Measurements from ENCODE around the gene LHFPL2.

LHFPL2 gene

GRCh38 chr5:78521455-78521854, 127.1 kb downstream of the LHFPL2 start:
- DNase-seq (ENCODE audit: low spot score): no peak
- no peak overlapping the region for H3K4me3 ChIP-seq
- TF ChIP-seq CTCF (IDR thresholded peaks at IDR 0.05): no peak
- no peak overlapping the region for H3K27ac ChIP-seq

DNA sequence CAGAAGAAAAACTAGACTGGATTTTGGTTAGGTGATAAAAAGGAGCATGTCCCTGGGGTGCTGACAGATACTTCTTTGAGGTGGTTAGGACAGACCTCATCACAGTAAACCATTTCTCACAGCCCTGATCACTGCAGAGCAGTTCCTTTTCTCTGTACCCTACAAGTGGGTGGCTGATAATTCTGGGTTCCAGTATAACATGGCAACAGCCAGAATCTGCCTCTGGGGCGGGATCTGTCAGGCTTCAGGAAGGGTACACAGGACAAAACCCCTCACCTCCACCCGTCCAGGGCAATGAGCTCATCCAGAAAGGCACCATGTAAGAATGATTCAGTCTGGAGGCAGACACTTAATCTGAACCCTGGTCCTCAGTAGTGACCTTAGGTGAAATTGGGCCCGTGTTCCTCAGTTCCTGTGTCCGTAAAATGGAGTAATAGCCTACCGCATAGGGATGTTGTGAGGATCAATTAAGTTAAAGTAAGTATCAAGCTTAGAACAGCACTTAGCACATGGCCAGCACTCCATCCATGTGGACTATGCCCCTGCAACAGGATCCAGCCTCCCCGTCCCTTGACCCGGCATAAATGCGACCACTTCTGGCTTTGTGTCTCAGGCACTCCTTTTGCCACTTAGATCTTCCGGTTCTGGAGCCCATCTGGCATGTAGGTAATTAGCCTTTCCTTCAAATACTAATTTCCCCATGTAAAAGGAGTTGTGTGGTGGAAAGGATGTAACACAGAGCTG, 129.2 kb downstream of the LHFPL2 start:
- Histone ChIP-seq H3K4me3 (no peak overlapping the region), H3K27ac (peak overlapping the region; percentile 68 to 76)
- no peak for TF ChIP-seq CTCF (IDR thresholded peaks at IDR 0.05)
- DNase-seq (ENCODE audit: low spot score): no peak

- no peak overlapping the region for H3K4me3 ChIP-seq
- peak; percentile 84 for DNase-seq (ENCODE audit: low spot score)
- peak overlapping the region; percentile 68 to 76 for H3K27ac ChIP-seq
- TF ChIP-seq CTCF (IDR thresholded peaks at IDR 0.05): no peak
These were observed 130.0 kb downstream of the LHFPL2 start for GRCh38 chr5:78518365-78519197.

GRCh38 chr5:78515670-78516069, 132.9 kb downstream of the LHFPL2 start:
- H3K4me3 ChIP-seq: no peak overlapping the region
- no peak overlapping the region for H3K27ac ChIP-seq
- TF ChIP-seq CTCF (IDR thresholded peaks at IDR 0.05): no peak
- DNase-seq (ENCODE audit: low spot score): no peak

GRCh38 chr5:78514427-78515330, 133.9 kb downstream of the LHFPL2 start:
- Histone ChIP-seq H3K27ac (no peak overlapping the region), H3K4me3 (no peak overlapping the region)
- no peak for DNase-seq (ENCODE audit: low spot score)
- TF ChIP-seq CTCF (IDR thresholded peaks at IDR 0.05): no peak

- no peak overlapping the region for H3K27ac ChIP-seq
These were observed 135.1 kb downstream of the LHFPL2 start for GRCh38 chr5:78513441-78513840.

More at GRCh38 chr5:78513441-78513840, 135.1 kb downstream of the LHFPL2 start:
- no peak for TF ChIP-seq CTCF (IDR thresholded peaks at IDR 0.05)
- DNase-seq (ENCODE audit: low spot score): no peak
- H3K4me3 ChIP-seq: no peak overlapping the region

Measured in coronary artery (tissue), 2 donors.